WTC11 (cell line): ENCODE measurements around the gene CEP131.

Experiments used
- CREB1 ChIP-seq: sonication (generic); formaldehyde crosslinking; IDR thresholded peaks from 2 replicates; pipeline ENCODE4 v1.8.0; 2023; ENCODE audit warnings: mild to moderate bottlenecking, missing genetic modification reagents
- CTCF ChIP-seq: fragments of 200-600 bp; IDR thresholded peaks from 2 replicates; pipeline ENCODE4 v1.8.0; 2022; ENCODE audit warnings: antibody characterized with exemption
- NR2C2 ChIP-seq: sonication (generic); formaldehyde crosslinking; IDR thresholded peaks from 2 replicates; pipeline ENCODE4 v1.8.0; 2022; ENCODE audit warnings: mild to moderate bottlenecking, missing genetic modification reagents
- NR3C1 ChIP-seq: sonication (generic); formaldehyde crosslinking; conservative IDR thresholded peaks from 2 replicates; pipeline ENCODE4 v1.8.1; 2023; ENCODE audit warnings: low read depth, mild to moderate bottlenecking, missing genetic modification reagents

GRCh38 chr17:81187120-81187519 lies 35.6 kb downstream of the CEP131 start:
- TF ChIP-seq NR3C1 (no peak), CTCF (no peak), NR2C2 (CRISPR knock-in tag) (no peak), CREB1 (no peak)
